ENCODE results near the gene ENAH.
"Not testable (repeated sequence)": the region's sequence is repeated elsewhere in the genome, so short reads cannot be mapped to it uniquely, and the experiment has no call there.

Gene ENAH

GRCh38 chr1:225474986-225475820 is 177.7 kb downstream of the ENAH start:
- peak; percentile 91 for TF ChIP-seq CTCF (IDR thresholded peaks at IDR 0.05; ENCODE audit: low read depth, low read length)
- no peak for DNase-seq (ENCODE audit: extremely low read depth, low read depth)

- TF ChIP-seq CTCF (IDR thresholded peaks at IDR 0.05; ENCODE audit: low read depth, low read length), result no peak
- DNase-seq (ENCODE audit: extremely low read depth, low read depth), result no peak
Observed at GRCh38 chr1:225474439-225474985, 178.4 kb downstream of the ENAH start.

- not testable (repeated sequence) for DNase-seq (ENCODE audit: extremely low read depth, low read depth)
Observed at GRCh38 chr1:225473676-225474438, 179.1 kb downstream of the ENAH start.

- DNase-seq (ENCODE audit: extremely low read depth, low read depth), result not testable (repeated sequence)
Observed at GRCh38 chr1:225473266-225473665, 179.7 kb downstream of the ENAH start.

GRCh38 chr1:225471453-225472301 is 181.2 kb downstream of the ENAH start:
- no peak for TF ChIP-seq CTCF (IDR thresholded peaks at IDR 0.05; ENCODE audit: low read depth, low read length)
- DNase-seq (ENCODE audit: extremely low read depth, low read depth), result no peak

- TF ChIP-seq CTCF (IDR thresholded peaks at IDR 0.05; ENCODE audit: low read depth, low read length), result no peak
Observed at GRCh38 chr1:225471109-225471452, 181.8 kb downstream of the ENAH start.

GRCh38 chr1:225470211-225471108 is 182.5 kb downstream of the ENAH start:
- no peak for DNase-seq (ENCODE audit: extremely low read depth, low read depth)
- no peak for TF ChIP-seq CTCF (IDR thresholded peaks at IDR 0.05; ENCODE audit: low read depth, low read length)

More at GRCh38 chr1:225471109-225471452, 181.8 kb downstream of the ENAH start:
- DNase-seq (ENCODE audit: extremely low read depth, low read depth), result no peak

Measured in AG09319 (cell line).